ENCODE results near the gene DAB1.

Gene DAB1

DNA sequence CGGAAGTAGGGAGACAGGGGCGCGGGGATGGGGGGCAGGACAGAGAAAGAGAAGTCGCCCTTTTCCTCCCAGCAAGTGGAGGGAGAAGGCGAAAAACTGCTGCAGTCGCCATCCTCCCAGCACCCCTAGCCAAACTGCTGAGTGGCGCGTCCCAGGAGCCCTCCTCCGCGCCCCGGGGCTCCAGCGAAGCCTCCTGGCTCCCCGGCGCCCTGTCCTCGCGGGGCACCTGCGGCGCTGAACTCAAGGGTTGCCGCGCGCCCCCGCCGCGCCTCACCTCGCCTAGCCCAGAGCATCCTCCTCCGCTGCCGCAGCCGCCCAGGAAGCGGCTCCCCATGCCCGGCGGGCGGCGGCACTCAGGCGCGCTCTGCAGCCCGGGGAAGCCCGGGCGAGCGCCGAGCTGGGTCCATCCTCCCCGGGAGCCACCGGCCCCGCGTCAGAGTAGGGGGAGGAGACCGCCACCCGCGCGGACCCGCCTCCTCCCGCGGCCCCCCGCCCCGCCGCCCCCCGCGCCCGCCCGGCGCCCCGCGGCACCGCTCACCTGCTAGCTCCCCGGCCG is at the start of gene DAB1:
DAB1 (minus strand) TSS at position 405 of the 556 bp plus-strand sequence. CDS start 133,030 bp downstream, outside the sequence.
- TF ChIP-seq, protein P1, sequence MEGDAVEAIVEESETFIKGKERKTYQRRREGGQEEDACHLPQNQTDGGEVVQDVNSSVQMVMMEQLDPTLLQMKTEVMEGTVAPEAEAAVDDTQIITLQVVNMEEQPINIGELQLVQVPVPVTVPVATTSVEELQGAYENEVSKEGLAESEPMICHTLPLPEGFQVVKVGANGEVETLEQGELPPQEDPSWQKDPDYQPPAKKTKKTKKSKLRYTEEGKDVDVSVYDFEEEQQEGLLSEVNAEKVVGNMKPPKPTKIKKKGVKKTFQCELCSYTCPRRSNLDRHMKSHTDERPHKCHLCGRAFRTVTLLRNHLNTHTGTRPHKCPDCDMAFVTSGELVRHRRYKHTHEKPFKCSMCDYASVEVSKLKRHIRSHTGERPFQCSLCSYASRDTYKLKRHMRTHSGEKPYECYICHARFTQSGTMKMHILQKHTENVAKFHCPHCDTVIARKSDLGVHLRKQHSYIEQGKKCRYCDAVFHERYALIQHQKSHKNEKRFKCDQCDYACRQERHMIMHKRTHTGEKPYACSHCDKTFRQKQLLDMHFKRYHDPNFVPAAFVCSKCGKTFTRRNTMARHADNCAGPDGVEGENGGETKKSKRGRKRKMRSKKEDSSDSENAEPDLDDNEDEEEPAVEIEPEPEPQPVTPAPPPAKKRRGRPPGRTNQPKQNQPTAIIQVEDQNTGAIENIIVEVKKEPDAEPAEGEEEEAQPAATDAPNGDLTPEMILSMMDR (conservative IDR thresholded peaks at IDR 0.05), result no peak
- peak within 1 kb of the TSS; percentile 38; the same call in 1 of the 2 replicates for H3K27ac ChIP-seq

- no peak overlapping the region for H3K27ac ChIP-seq
Measured at GRCh38 chr1:57473448-57473847, 49.6 kb upstream of the DAB1 start.

GRCh38 chr1:57471995-57472394 is 48.1 kb upstream of the DAB1 start:
- TF ChIP-seq, protein P1 (conservative IDR thresholded peaks at IDR 0.05), result no peak
- H3K27ac ChIP-seq, result no peak overlapping the region

More at GRCh38 chr1:57473448-57473847, 49.6 kb upstream of the DAB1 start:
- TF ChIP-seq, protein P1 (conservative IDR thresholded peaks at IDR 0.05), result no peak

- TF ChIP-seq, protein P1 (conservative IDR thresholded peaks at IDR 0.05), result no peak
- no peak overlapping the region for H3K27ac ChIP-seq
Measured at GRCh38 chr1:57470036-57470435, 46.2 kb upstream of the DAB1 start.

GRCh38 chr1:57468641-57469523 is 45.0 kb upstream of the DAB1 start:
- H3K27ac ChIP-seq, result no peak overlapping the region
- TF ChIP-seq, protein P1 (conservative IDR thresholded peaks at IDR 0.05), result no peak

DNA sequence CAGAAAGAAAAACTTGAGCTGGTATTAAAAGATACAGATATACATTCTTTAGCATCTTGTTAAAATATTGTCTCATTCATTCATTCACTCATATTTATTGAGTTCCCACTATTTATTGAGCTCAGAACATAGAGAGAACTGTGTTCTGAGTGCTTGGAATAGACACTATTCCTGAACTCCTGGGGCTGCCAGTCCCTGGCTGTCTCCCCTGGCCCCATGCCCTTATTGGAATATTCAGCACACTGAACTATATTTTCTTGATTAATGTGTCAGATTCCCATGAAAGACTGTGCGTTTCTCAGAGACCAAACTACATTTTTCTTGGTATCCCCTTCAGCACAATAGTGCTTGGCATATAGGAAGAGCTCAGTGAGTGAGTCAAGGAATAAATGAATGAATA is 44.0 kb upstream of the DAB1 start:
- TF ChIP-seq, protein P1 (conservative IDR thresholded peaks at IDR 0.05), result no peak
- no peak overlapping the region for H3K27ac ChIP-seq

DNA sequence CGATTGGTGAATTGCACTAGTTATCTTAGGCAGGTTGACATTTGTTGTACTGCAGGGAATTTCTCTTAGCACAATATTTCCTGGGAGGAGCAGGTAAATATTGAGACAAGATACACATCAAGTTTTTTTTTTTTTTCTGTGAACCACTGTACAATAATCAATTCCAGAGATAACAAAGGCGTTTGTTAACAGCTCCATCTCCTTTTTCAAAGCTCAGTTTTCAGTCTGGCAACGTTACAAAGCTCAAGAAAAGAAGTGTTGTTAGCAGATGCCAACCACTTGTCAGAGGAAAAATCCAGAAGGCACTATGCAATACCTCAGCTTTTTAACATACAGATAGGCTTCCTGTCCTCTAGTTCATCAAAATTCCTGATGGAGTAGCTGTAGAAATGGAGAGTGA is 40.9 kb upstream of the DAB1 start:
- TF ChIP-seq, protein P1 (conservative IDR thresholded peaks at IDR 0.05), result no peak
- peak overlapping the region; percentile 88 for H3K27ac ChIP-seq

All from VCaP (cell line).